Naive B cell (primary cell): ENCODE data around the gene TEX55. TPM values are rescaled to one million over a fixed set of nuclear protein-coding genes. Genes with fewer than 3 reads are reported as not detected.

ENCODE experiments used
- ATAC-seq, 2 donors: fragments of 150-1000 bp; cut with Tn5 transposase; 2 replicates each; pipeline ENCODE4 v1.10.0; 2021; ENCODE audit warnings: low read depth in 2 of 2, mild to moderate bottlenecking in 2 of 2, moderate library complexity in 2 of 2
- DNase-seq: peaks from one replicate; pipeline ENCODE4 v3.0.0; 2022
- H3K27ac Mint-ChIP-seq, 6 donors: one replicate each; pipeline ENCODE4 v1.8.0; 2020 to 2022; ENCODE audit warnings: mild to moderate bottlenecking in 6 of 6, mixed read lengths in 6 of 6, moderate library complexity in 5 of 6, inconsistent platforms in 2 of 6
- H3K27me3 Mint-ChIP-seq, 3 donors: one replicate each; pipeline ENCODE4 v1.8.0; 2021 to 2022; ENCODE audit warnings: mixed read lengths in 3 of 3, mild to moderate bottlenecking in 1 of 3
- H3K36me3 Mint-ChIP-seq, 2 donors: one replicate each; pipeline ENCODE4 v1.8.0; 2020 to 2022; ENCODE audit warnings: mixed read lengths in 2 of 2, inconsistent platforms in 1 of 2, mild to moderate bottlenecking in 1 of 2
- H3K4me1 Mint-ChIP-seq, 3 donors: one replicate each; pipeline ENCODE4 v1.8.0; 2020 to 2022; ENCODE audit warnings: mixed read lengths in 3 of 3, inconsistent platforms in 1 of 3, mild to moderate bottlenecking in 1 of 3, moderate library complexity in 1 of 3
- H3K4me3 Mint-ChIP-seq, 8 donors: one replicate each; pipeline ENCODE4 v1.8.0; 2020 to 2022; ENCODE audit warnings: mild to moderate bottlenecking in 8 of 8, mixed read lengths in 8 of 8, moderate library complexity in 8 of 8, inconsistent platforms in 2 of 8
- H3K9me3 Mint-ChIP-seq, 7 donors: one replicate each; pipeline ENCODE4 v1.8.0; 2020 to 2022; ENCODE audit warnings: mixed read lengths in 7 of 7, mild to moderate bottlenecking in 5 of 7, inconsistent platforms in 2 of 7, moderate library complexity in 1 of 7
- polyA plus RNA-seq, 6 donors: library from polyadenylated mRNA; unstranded; fragments of 300-500 nt; fragmentation: Illumina TruSeq; gene quantifications; one replicate each; pipeline ENCODE4 v1.2.3, GENCODE V29; 2021; ENCODE audit warnings: low read depth in 6 of 6

Gene TEX55
- polyA plus RNA-seq, 6 donors from 2014 or later, result not detected

DNA sequence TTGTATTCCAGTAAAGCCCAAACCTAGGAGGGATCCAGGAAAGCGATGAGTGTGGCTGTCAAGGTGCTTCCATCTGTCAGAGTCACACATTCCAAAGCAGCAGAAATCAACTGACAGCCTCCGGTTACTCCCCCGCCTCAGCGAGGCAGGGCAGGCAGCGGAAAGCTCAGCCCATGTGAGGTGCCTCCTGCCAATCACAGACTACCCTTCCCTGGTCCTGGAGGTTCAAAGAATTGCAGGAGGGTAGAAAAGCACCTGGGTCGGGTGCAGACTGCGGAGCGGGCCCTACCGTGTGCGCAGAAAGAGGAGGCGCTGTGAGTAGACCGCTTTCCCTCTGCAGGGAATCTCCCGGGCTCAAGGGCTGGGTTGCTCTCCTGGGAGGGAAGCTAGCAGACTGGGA lies 27.4 kb downstream of the TEX55 start, which contains the start of gene UPK1B:
UPK1B (plus strand) TSS at position 274 of the 400 bp plus-strand sequence. CDS start 13,144 bp downstream, outside the sequence.
- Mint-ChIP-seq H3K9me3 (peaks cover 0 to 4% (median 0%) of the 10 kb centered on the region in 7 donors), H3K36me3 (no peaks in the 10 kb centered on the region), H3K27ac (no peak within 1 kb of the TSS), H3K4me1 (no peaks in the 10 kb centered on the region), H3K4me3 (no peak within 1 kb of the TSS), H3K27me3 (peaks cover 4 to 28% (median 10%) of the 10 kb centered on the region in 3 donors)
- DNase-seq (no peak), ATAC-seq (no peak)

DNA sequence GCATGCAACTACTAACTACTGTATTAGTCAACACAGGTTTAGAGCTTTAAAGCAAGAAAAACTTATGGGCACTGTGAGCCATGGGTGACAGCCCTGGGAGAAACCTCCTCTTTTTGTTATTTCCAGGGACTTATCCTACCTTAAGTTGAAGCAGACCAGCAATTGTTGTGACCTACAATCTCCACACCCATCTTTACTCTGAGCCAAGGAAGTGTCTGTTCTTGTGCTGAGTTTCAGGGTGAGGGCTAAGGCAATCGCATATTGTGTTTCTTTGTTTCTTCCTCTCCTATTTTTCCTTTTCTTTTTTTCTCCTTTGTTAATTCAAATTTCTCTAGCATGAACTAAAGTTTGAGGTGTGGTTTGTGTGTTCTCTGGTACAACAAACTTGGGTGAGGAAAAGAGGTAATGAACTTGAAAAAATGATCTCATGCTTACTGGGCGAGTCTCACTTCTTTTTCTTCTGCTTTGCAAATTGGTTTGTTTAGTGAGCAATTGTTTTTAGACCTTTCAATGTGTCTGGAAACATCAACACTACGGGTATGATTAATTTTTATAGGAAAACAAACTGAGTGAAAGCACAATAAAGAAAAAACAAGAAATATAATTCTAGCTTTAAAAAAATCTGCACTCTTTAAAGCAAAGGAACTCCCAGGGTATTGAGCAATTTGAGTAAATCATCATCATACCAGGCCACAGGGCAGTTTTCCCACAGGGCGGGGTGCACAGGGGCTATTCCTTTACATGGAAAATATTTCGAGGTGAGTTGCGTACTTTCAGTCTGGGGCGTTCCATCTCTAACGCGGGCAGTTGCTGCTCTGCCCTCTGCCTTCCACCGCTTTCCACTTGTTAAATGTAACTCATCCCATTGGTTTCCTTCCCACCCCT lies 30.1 kb downstream of the TEX55 start:
- H3K27ac Mint-ChIP-seq, result peak overlapping the region in 2 of 6 donors; percentile 4 to 53
- H3K36me3 Mint-ChIP-seq, result peaks cover 0 to 8% of the 10 kb centered on the region in 2 donors
- DNase-seq, result no peak
- H3K4me3 Mint-ChIP-seq, result no peak overlapping the region
- H3K4me1 Mint-ChIP-seq, result no peaks in the 10 kb centered on the region
- ATAC-seq, result no peak
- H3K9me3 Mint-ChIP-seq, result peaks cover 0 to 4% (median 0%) of the 10 kb centered on the region in 7 donors
- H3K27me3 Mint-ChIP-seq, result peaks cover 13 to 40% (median 20%) of the 10 kb centered on the region in 3 donors

DNA sequence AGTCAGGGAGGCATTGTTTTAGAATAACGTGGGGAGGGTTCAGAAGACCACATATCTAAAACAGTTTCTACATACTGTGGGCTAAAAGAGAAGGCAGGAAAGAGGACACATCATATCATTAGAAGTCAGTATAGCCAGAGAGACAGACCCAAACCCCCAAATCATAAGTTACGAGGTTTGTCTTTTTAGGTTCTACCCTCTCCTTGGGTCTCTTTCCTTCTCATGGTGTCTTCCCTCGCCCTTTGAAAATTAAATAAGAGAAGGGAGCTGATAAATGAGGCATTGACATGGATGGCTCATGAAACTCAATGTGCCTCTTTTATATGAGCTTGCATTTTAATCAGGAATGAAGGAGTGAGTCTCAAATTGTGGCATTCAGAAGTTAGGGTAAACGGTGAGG lies 30.8 kb downstream of the TEX55 start:
- H3K9me3 Mint-ChIP-seq, result peaks cover 0 to 4% (median 0%) of the 10 kb centered on the region in 7 donors
- H3K27ac Mint-ChIP-seq, result no peak overlapping the region
- no peaks in the 10 kb centered on the region for H3K4me1 Mint-ChIP-seq
- no peak for DNase-seq
- H3K4me3 Mint-ChIP-seq, result no peak overlapping the region
- peaks cover 0 to 8% of the 10 kb centered on the region in 2 donors for H3K36me3 Mint-ChIP-seq
- peaks cover 13 to 40% (median 20%) of the 10 kb centered on the region in 3 donors for H3K27me3 Mint-ChIP-seq
- ATAC-seq, result no peak

DNA sequence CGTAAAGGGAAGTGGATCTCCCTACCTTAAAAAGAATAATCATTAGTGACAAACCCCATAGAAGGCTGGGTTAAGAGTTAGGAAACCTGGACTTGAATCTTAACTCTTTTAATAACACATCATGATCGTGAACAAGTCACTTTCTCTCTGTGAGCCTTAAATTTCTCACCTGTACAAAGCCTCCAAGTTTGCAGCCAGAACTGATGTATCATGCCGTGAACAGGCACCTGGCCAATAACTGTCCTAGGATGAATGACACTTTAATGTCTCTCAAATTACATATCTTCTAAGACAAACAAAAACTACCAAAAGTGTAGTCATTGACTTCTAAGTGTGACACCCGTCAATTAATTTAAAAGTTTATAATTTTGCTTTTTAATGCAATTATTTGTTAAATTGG lies 31.4 kb downstream of the TEX55 start:
- Mint-ChIP-seq H3K4me3 (no peak overlapping the region), H3K9me3 (peaks cover 0 to 4% (median 0%) of the 10 kb centered on the region in 7 donors)

DNA sequence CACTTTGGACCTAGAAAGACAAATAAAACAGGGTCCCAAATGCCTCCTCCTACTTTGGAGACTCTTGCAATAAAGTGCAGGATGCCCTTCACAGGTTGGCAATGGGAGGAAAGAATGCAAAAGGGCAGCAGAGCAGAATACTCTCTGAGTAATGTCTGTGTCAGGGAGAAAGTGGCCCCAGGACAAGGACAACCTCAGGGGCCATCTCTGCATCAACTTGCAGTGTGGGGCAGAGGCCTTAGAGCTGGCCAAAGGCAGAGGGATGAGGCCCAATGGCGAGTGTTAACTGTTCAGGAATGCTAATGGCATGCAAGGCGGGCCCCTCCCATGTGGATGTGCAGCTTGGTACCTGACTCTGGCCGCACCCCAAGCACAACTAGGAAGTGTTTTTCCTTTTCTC lies 35.8 kb downstream of the TEX55 start:
- H3K9me3 Mint-ChIP-seq, result peaks cover 0 to 4% (median 0%) of the 10 kb centered on the region in 7 donors
- no peak for DNase-seq
- peaks cover 20 to 34% (median 22%) of the 10 kb centered on the region in 3 donors for H3K27me3 Mint-ChIP-seq
- peak overlapping the region in 1 of 6 donors; percentile 61 for H3K27ac Mint-ChIP-seq
- peaks cover 0 to 8% of the 10 kb centered on the region in 2 donors for H3K36me3 Mint-ChIP-seq
- no peak overlapping the region for H3K4me3 Mint-ChIP-seq
- ATAC-seq, result no peak
- no peaks in the 10 kb centered on the region for H3K4me1 Mint-ChIP-seq

More for the DNA sequence above, 31.4 kb downstream of the TEX55 start:
- Mint-ChIP-seq H3K27ac (no peak overlapping the region), H3K36me3 (peaks cover 0 to 8% of the 10 kb centered on the region in 2 donors), H3K4me1 (no peaks in the 10 kb centered on the region), H3K27me3 (peaks cover 13 to 40% (median 20%) of the 10 kb centered on the region in 3 donors)
- ATAC-seq (no peak), DNase-seq (no peak)

DNA sequence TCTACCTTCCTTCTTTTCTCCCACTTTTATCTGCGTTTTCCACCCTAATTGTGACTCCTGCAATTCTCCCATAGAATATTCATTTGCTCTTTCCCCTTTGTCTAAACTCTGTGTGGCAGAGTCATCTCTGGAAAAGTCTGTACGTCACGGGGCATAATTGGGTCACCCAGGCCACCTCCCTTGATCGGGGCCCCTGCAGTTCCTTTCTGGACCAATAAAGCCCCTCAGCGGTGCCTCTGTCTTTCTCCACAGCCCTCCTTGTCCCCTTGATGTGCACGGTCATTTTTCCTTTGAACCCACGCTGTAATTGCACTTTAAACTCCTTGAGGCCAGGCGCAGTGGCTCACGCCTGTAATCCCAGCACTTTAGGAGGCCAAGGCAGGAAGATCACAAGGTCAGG lies 38.1 kb downstream of the TEX55 start:
- Mint-ChIP-seq H3K27ac (peak overlapping the region in 1 of 6 donors; percentile 25), H3K4me3 (no peak overlapping the region), H3K9me3 (no peaks in the 10 kb centered on the region), H3K27me3 (peaks cover 4 to 17% (median 15%) of the 10 kb centered on the region in 3 donors), H3K4me1 (no peaks in the 10 kb centered on the region), H3K36me3 (peaks cover 0 to 4% of the 10 kb centered on the region in 2 donors)
- ATAC-seq (no peak), DNase-seq (no peak)

DNA sequence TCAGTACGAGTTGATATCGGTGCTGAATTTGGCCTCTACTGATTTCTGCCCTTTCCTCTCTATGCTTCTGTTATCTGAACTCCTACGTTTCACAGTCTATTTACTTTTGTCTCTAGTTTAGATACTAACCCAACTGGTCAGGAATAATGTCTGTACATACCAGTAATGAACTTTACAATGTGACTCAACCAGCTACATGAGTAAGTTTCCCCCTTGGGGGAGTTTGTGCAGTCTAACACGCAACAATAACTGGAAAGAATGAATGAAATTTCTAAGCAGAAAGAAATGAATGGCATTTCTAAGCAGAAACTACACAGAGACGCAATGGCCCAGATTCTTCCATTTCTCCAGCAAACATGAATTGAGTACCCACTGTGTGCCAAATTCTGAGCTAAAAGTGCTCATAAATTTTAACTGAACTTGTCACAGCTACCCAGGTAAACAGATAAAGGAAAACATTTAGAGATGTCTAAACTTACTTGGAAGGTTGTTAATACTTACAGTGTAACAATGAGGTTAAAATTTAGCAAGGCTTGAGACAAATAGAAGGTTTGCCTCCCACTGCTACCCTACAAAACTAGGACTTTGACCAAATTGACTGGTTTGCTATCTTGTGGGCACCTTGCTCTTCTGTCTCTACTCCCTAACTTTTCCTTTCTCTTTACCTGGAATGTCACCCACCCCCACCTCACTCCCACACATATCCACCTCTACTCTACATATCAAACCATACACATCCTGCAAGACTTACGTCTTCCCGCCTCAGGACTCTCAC lies 39.0 kb downstream of the TEX55 start:
- DNase-seq, result no peak
- Mint-ChIP-seq H3K4me1 (no peaks in the 10 kb centered on the region), H3K9me3 (no peaks in the 10 kb centered on the region), H3K27ac (no peak overlapping the region), H3K36me3 (no peaks in the 10 kb centered on the region), H3K27me3 (peaks cover 0 to 17% (median 14%) of the 10 kb centered on the region in 3 donors), H3K4me3 (no peak overlapping the region)
- no peak for ATAC-seq

DNA sequence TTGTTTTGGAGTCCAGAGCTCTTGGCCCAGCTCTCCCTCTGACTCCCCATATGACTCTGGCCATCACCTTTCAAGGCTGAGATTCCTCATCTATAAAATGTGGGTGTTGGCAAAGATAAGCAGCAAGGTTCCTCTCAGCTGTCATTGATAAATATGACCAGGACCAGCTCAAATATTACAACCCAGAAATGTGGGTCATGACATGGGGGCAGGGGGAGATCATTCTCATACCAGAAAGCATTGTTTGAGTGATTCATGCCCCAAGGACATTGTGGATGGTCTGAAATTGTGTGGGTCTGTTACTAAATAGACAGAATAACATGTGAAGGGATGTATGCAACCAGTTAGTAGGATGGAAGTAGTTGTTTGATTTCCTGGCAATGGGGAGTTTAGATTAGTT lies 41.3 kb downstream of the TEX55 start:
- ATAC-seq, result no peak
- Mint-ChIP-seq H3K4me3 (no peak overlapping the region), H3K27me3 (peaks cover 0 to 13% (median 9%) of the 10 kb centered on the region in 3 donors), H3K4me1 (no peaks in the 10 kb centered on the region), H3K27ac (no peak overlapping the region), H3K9me3 (no peaks in the 10 kb centered on the region), H3K36me3 (no peaks in the 10 kb centered on the region)
- DNase-seq, result no peak

DNA sequence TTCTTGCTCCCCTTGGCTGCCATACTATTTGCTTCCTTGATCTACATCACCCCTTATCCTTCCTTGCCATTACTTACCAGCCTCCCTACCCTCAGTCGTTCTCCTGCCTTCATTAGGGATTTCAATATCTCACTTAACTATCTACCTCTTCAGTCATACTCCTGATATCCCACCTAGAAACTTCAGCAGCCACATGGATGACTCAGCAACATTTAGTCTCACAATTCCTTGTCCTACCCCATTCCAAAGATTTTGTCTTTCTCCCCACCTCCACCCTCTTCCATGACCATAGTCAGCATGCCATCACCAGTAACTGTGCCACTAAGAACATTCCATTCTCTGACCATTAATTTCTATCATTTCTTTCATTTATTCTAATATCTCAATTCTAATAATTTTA lies 45.8 kb downstream of the TEX55 start:
- Mint-ChIP-seq H3K4me3 (no peak overlapping the region), H3K27me3 (peaks cover 0 to 7% (median 0%) of the 10 kb centered on the region in 3 donors), H3K36me3 (no peaks in the 10 kb centered on the region), H3K4me1 (no peaks in the 10 kb centered on the region), H3K9me3 (no peaks in the 10 kb centered on the region), H3K27ac (no peak overlapping the region)
- no peak for ATAC-seq
- no peak for DNase-seq

DNA sequence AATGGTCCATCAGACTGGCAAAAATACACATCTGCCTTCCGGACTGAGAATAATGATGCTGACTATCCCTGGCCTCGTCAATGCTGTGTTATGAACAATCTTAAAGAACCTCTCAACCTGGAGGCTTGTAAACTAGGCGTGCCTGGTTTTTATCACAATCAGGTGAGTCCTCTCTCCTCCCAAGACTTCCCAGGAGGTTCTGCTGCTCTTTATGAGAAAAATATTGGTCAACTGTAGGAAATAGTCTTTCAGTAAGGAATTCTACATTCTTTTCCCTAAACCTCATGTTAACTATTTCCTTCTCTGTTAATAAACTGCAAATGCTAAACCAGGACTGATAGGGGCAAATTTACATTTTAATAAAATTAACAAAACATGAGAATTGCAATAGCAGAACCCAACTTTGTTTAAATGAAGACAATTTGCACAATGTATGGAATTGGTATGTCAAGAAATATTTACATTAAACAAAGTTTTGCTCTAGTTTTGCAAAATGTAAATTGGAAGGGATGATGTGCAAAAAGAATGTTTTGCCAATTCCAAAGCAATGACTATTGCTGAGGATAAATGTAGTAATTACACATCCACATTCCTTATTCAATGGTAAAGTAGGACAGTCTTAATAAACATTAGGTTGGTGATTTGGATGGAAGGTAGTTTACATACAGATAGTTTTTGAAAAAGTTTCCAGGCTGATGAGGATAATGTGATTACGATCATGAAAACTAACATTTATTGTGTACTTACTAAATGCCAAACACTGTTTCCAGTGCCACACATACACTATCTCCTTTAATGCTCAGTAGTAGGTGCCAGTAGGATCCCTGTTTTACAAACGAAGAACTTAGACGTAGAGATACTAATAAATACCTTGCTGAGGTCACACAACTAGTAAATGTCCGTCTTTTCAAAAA lies 48.5 kb downstream of the TEX55 start:
- DNase-seq, result no peak
- ATAC-seq, result no peak
- H3K4me3 Mint-ChIP-seq, result no peak overlapping the region
- H3K4me1 Mint-ChIP-seq, result no peaks in the 10 kb centered on the region
- H3K9me3 Mint-ChIP-seq, result no peaks in the 10 kb centered on the region
- no peak overlapping the region for H3K27ac Mint-ChIP-seq
- H3K27me3 Mint-ChIP-seq, result peaks cover 0 to 14% (median 0%) of the 10 kb centered on the region in 3 donors
- H3K36me3 Mint-ChIP-seq, result no peaks in the 10 kb centered on the region

DNA sequence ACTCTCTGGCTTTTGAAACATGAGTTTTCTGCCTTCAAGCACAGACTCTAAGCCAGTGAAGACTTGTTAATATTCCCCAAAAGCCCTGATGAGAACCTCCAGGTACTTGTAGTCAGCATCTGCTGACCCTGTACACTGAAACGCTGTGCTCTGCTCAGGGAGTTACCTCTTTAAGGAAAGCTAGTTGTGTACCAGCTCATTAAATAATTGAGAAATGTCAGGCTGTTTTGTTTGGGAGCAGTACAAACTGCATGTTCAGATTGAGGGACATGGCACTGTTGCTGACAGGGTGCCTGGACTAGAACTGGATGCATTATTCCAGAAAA lies 49.1 kb downstream of the TEX55 start:
- Mint-ChIP-seq H3K4me3 (no peak overlapping the region), H3K27ac (no peak overlapping the region), H3K9me3 (no peaks in the 10 kb centered on the region), H3K4me1 (no peaks in the 10 kb centered on the region), H3K36me3 (no peaks in the 10 kb centered on the region), H3K27me3 (peaks cover 0 to 14% (median 0%) of the 10 kb centered on the region in 3 donors)
- no peak for DNase-seq
- no peak for ATAC-seq

DNA sequence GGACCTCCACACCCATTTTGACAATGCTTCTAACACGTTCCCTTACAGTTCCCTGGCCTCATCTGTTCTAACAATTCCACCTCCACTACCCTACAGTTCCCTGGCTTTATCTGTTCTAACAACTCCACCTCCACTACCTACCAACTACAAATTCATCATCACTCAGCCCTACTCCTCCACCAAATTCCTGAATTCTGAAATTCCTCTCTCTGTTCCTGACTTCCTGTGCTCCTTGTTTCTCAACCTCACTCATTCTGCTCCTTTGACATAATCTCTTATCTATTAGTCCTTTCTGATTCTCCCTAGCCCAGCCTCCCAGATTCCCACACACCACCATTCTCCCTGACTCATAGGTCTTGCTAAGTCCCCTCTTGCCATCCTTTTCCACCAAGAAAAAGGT lies 49.9 kb downstream of the TEX55 start:
- peaks cover 0 to 14% (median 0%) of the 10 kb centered on the region in 3 donors for H3K27me3 Mint-ChIP-seq
- H3K4me3 Mint-ChIP-seq, result no peak overlapping the region
- ATAC-seq, result no peak
- H3K9me3 Mint-ChIP-seq, result no peaks in the 10 kb centered on the region
- no peak for DNase-seq
- peak overlapping the region in 1 of 6 donors; percentile 28 for H3K27ac Mint-ChIP-seq
- no peaks in the 10 kb centered on the region for H3K4me1 Mint-ChIP-seq
- H3K36me3 Mint-ChIP-seq, result no peaks in the 10 kb centered on the region
